Mesenteric fat pad (tissue), 1 donor: Measurements from ENCODE around the gene HGFAC. TPM values are rescaled to one million over a fixed set of nuclear protein-coding genes. Genes with fewer than 3 reads are reported as not detected.

Source experiments
- DNase-seq: peaks from one replicate; pipeline ENCODE4 v3.0.0-alpha.2; 2020; ENCODE audit warnings: low spot score
- total RNA-seq: library from RNA; stranded (reverse); fragmentation: NEBNext Ultra II Directional; extraction: Animal tissue kit (Norgen Biotek cat#: 25700); gene quantifications from one replicate; pipeline ENCODE4 v1.2.1, GENCODE V29; 2021
- donor health status: DM: yes; HTN: yes; CAD: no.

HGFAC gene
- total RNA-seq, 1 donor from 2014 or later: not detected

DNA sequence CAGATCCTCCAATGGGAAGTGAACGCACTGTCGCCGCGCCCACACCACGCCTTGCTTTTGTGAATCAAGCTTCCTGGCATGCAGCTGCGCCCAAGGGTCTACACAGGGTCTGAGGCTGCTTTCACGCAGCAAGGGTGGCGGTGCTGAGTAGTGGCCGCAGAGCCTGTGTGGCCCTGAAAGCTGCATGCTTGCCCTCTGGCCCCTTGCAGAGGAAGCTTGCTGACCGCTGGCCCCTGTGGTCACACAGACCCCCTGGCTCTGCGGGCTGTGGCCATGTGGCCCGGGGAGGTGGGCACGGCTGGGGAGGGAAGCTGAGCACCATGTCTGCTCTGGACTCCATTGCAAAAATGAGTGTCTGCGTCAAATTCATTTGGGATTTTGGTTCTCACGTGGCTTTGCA, 30.1 kb downstream of the HGFAC start:
- no peak for DNase-seq

DNA sequence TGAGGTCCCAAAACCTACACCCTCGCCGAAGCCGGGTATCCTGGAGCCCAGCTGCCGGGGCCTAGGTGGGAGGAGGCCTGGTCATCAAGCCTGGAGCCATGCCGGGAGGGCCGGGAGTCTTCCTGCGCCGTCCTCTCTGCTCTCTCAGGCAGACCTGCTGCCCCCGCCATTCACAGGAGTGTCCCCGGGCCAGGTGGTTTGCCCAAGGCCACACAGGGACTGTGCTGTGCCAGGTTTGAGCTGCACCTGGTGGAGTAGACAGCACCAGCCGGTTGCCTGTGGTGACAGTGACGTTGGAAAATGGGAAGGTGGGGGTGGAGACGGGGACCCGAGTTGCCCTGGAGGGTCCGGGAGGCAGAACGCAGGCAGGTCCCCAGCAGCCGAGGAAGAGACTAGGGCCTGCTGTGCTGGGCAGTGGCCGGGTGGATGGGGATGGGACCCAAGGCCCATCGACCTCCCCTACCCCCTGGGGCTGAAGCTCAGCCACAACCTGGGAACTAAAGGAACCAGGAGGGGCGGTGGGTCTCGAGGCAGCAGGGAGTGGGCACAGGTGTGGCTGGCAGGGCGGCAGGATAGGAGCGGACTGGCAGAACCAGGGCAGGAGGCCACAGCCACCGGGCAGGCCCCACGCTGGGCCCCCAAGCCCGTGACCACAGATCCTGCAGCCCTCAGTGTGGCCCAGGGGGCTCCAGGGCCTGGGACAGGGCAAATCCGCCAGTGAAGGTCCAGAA, 30.8 kb downstream of the HGFAC start:
- DNase-seq: no peak

DNA sequence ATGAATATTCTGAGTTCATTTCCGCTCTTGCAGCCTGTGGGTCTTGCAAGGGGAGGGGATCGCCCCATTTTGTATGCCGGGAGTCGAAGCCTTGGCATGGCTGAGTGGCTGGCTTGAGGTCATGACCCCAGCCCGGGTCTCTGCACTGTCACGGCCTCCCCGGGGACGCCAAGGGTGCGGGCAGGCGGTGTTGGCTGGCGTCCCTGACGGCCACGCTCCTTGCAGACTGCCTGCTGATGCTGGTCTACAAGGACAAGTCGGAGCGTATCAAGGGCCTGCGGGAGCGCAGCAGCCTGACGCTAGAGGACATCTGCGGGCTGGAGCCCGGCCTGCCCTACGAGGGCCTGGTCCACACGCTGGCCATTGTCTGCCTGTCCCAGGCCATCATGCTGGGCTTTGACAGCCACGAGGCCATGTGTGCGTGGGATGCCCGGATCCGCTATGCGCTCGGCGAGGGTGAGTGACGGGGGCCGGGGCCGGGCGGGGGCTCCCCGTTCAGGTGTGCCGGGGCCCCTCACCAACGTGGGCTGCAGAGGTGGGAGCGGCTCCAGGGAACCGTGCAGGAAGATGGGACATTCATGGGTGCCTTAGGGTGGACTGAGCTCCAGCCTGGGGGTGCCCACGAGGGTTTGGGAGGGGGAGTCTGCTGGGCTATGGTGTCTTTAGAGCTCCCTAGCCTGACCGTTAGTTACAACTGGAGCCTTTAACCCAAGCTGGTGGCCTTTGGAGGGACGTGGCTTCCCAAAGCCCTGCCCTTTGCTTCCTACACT, 31.6 kb downstream of the HGFAC start:
- DNase-seq: no peak

DNA sequence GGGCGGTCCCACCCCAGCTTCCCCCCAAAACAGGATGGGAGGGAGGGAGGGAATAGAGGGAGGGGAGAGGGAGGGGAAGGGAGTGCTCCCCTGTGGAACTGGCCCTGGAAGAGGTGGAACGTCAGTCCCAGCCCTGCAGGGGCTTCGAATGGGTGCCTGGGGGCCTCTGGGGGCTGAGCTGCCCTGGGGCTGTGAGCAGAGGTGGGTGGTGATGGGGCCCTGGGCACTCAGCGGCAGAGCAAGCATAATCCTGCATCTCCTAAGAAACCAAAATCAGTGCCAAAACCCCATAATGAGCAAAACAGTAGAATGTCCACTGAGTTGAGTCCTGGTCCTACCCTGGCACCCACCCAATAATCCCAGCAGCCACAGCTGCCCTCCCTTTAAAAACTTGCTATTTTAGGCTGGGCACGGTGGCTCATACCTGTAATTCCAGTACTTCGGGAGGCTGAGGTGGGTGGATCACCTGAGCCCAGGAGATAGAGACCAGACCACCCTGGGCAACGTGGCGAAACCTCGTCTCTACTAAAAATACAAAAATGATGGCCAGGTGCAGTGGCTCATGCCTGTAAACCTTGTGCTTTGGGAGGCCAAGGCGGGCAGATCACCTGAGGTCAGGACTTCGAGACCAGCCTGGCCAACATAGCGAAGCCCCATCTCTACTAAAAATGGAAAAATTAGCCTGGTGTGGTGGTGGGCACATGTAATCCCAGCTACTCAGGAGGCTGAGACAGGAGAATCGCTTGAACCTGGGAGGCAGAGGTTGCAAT, 32.4 kb downstream of the HGFAC start:
- DNase-seq: no peak

- no peak for DNase-seq
Measured at GRCh38 chr4:3475041-3475712, 33.4 kb downstream of the HGFAC start.

- DNase-seq: no peak
Measured at GRCh38 chr4:3475713-3476260, 34.0 kb downstream of the HGFAC start.

GRCh38 chr4:3476341-3476747, 34.6 kb downstream of the HGFAC start:
- DNase-seq: no peak

DNA sequence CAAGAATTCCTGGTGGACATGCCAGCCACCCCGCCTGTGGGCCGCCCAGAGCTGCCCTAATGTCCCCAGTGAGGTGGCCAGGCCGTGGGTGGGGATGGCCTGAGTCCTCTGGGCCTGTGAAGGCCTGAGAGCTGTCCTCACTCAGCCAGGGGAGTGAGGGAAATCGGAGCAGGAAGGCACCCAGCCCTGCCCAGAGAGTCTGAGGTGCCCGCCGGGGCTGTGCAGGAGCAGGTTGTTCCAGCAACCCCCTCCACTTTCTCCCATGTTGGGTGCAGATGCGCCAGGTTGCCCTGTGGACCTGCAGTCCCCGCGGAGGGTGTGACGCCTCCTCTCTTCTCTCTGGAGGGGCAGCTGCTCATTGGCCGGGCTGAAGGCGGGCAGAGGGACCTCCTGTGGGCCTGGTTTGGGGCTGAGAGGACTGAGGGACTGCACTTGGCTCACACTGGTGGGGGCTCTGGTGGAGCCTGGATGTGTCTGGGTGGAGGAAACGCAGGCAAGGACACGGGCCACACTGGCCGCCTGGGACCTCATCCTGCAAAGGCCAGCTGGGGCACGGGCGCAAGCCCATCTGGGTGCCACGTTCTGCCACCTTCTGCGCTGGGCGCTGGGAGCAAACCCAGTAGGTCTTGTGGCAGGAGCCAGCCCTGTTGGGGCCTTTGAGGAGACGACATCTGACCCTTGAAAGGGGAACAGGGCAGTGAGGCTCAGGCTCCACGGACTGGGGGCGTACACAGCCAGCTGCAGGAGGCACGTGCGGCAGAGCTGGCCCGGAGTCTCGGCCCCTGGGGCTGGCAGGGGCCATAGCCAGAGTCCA, 35.4 kb downstream of the HGFAC start:
- no peak for DNase-seq

DNA sequence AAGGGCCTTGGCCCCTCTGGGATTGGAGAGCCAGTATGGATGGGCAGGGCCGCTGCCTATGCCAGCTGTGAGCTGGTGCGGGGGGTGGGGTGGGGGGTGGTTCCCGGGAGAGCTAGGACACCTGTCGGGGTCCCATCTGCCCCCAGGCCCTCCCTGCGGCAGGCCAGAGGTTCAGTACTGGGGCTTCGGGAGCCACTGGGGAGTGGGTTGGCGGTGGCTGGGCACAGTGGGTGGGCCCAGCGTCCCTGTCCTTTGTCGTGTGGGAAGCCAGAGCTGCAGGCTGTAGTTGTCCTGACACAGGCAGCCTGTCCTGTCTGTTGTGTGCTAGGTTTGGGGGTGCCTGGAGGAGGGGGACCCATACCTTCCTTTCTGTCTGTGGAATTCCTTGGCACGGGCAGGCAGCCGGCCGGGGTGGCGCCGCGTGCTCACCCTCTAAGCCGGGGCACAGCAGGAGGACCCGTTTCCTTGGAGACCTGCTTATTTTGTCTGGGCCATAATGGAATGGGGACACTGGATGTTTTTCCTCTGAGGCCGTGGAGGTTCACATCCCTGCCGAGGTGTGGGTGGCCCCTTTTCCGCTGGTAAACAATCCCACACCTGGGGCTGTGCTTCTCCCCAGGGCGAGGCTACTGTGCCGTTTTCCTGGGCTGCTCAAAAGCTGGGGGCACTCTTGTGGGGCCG, 36.1 kb downstream of the HGFAC start:
- no peak for DNase-seq

DNA sequence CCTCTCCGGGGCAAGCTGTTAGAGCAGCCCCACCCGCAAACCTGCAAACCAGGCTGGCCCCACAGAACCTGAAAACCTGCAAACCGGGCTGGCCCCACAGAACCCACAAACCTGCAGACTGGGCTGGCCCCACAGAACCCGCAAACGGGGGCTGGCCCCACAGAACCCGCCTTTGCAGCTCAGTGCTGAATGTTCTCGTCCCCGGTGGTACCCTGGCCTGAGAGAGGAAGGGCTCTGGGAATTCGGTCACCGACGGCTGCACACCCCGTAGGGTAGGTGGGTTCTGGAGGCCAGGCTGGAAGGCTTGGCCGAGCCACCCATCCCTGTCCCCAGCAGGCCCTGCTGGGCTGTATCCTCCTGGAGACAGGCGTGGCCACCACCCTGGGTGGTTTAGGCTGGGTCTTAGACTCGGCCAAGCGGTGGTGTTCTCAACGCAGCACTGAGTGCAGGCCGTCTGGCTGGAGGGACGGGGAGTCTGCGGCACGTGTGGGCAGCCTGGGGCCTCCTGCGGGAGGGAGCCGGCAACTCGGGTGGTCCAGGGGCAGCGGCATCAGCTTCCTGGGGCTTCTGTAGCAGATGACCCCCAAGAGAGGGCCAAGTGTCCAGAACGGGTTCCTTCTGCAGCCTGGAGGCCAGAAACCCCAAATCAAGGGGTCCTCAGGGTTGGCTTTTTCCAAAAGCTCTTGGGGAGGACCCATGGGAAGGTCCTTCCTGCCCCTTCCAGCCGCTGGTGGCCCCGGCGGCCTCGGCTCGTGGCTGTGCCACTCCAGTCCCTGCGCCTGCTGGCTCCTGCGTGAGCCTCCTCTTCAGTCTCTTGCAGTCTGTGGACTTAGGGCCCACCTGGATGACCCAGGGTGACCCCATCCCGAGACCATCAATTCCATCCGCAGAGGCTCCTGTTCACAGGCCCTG, 36.9 kb downstream of the HGFAC start:
- DNase-seq: no peak

GRCh38 chr4:3479358-3480101, 37.8 kb downstream of the HGFAC start:
- no peak for DNase-seq

- DNase-seq: no peak
Measured at GRCh38 chr4:3480528-3481112, 38.9 kb downstream of the HGFAC start.

DNA sequence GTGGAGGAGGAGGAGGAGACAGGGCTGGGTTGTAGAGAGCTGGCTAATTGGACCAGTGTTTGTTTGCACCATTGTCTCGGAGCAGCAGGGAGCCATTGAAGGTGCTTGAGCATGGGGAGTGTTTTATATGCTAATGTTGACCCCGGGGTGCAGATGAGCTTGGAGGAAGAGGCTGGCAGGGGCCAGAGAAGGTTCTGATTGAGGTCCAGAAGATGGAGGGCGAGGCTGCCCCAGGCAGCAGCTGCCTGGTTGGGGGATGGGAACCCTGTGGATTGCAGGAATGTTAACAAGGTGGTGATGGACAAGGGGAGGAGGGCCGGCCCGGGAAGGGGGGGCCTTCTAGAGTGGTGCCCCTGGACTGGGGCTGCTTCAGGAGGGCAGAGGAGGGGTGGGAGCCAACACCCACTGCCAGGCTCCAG, 39.4 kb downstream of the HGFAC start:
- DNase-seq: no peak

- no peak for DNase-seq
Measured at GRCh38 chr4:3481783-3482393, 40.1 kb downstream of the HGFAC start.

- DNase-seq: no peak
Measured at GRCh38 chr4:3482707-3483106, 40.9 kb downstream of the HGFAC start.

GRCh38 chr4:3483471-3483921, 41.7 kb downstream of the HGFAC start:
- no peak for DNase-seq
